ENCODE data around the gene BPIFB1.

DNA sequence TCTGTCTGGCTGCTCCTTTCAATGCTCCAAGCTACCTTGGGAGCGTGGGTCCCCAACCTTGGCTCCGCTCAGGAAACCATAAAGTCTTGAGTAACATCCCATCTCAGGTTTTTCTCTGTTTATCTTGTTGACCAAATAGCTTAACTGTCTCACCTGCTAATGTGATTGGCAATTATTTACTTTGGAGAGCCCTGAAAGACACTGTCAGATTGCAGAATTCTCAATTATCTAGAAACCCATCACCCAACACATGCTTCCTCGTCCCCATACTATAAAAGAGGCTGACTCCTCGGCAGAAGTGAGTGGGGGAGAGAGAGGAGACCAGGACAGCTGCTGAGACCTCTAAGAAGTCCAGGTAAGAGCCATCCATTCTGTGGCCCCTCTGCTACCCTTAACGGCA lies 47.3 kb upstream of the BPIFB1 start, which contains the start of gene BPIFA1:
- no peak for TF ChIP-seq EZH2phosphoT487 (IDR thresholded peaks at IDR 0.05; ENCODE audit: low read depth)
- TF ChIP-seq, protein P1, sequence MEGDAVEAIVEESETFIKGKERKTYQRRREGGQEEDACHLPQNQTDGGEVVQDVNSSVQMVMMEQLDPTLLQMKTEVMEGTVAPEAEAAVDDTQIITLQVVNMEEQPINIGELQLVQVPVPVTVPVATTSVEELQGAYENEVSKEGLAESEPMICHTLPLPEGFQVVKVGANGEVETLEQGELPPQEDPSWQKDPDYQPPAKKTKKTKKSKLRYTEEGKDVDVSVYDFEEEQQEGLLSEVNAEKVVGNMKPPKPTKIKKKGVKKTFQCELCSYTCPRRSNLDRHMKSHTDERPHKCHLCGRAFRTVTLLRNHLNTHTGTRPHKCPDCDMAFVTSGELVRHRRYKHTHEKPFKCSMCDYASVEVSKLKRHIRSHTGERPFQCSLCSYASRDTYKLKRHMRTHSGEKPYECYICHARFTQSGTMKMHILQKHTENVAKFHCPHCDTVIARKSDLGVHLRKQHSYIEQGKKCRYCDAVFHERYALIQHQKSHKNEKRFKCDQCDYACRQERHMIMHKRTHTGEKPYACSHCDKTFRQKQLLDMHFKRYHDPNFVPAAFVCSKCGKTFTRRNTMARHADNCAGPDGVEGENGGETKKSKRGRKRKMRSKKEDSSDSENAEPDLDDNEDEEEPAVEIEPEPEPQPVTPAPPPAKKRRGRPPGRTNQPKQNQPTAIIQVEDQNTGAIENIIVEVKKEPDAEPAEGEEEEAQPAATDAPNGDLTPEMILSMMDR (IDR thresholded peaks at IDR 0.05; ENCODE audit: low read depth, low read length) = no peak

Data from OCI-LY3 (cell line).